Measurements from ENCODE around the gene MORN4. TPM values are rescaled to one million over a fixed set of nuclear protein-coding genes. Genes with fewer than 3 reads are reported as not detected.

Gene MORN4
- total and polyA plus RNA-seq, 11 donors: 7.2 to 31.7 (median 12.8) TPM

DNA sequence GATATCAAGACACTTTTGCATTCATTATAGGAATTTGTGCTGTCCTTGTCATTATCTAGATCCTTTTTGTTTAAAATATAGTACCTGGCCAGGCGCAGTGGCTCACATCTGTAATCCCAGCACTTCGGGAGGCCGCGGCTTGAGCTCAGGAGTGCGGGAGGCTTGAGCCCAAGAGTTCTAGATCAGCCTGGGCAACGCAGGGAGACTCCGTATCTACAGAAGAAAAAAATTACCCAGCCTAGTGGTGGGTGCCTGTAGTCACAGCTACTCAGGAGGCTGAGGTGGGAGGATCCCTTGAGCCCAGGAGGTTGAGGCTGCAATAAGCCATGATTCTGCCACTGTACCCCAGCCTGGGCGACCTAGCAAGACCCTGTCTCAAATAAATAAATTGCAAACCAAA is 621 bp upstream of the MORN4 start:
- peak in 1 of 4 donors; percentile 17 for ATAC-seq
- no peak for DNase-seq
- Histone ChIP-seq H3K4me1 (peaks cover 0 to 12% (median 5%) of the 10 kb centered on the region in 12 donors), H3K27me3 (no peaks in the 10 kb centered on the region), H3K4me3 (peak overlapping the region in 11 of 12 donors; percentile 56 to 80 (median 75)), H3K9me3 (no peaks in the 10 kb centered on the region), H3K36me3 (no peaks in the 10 kb centered on the region), H3K27ac (peak overlapping the region in 9 of 12 donors; percentile 19 to 76 (median 68))
- 84 to 93% (median 90%) methylated on average over 8 of the region's 8 CpGs for WGBS, 4 donors
- intact Hi-C loops (cut with DNase I): no loop called here
- no peak for TF ChIP-seq POLR2A (IDR thresholded peaks at IDR 0.05)
- TF ChIP-seq, protein P1, sequence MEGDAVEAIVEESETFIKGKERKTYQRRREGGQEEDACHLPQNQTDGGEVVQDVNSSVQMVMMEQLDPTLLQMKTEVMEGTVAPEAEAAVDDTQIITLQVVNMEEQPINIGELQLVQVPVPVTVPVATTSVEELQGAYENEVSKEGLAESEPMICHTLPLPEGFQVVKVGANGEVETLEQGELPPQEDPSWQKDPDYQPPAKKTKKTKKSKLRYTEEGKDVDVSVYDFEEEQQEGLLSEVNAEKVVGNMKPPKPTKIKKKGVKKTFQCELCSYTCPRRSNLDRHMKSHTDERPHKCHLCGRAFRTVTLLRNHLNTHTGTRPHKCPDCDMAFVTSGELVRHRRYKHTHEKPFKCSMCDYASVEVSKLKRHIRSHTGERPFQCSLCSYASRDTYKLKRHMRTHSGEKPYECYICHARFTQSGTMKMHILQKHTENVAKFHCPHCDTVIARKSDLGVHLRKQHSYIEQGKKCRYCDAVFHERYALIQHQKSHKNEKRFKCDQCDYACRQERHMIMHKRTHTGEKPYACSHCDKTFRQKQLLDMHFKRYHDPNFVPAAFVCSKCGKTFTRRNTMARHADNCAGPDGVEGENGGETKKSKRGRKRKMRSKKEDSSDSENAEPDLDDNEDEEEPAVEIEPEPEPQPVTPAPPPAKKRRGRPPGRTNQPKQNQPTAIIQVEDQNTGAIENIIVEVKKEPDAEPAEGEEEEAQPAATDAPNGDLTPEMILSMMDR (IDR thresholded peaks at IDR 0.05): peak in 4 of 12 donors; percentile 8 to 22 (median 14)

DNA sequence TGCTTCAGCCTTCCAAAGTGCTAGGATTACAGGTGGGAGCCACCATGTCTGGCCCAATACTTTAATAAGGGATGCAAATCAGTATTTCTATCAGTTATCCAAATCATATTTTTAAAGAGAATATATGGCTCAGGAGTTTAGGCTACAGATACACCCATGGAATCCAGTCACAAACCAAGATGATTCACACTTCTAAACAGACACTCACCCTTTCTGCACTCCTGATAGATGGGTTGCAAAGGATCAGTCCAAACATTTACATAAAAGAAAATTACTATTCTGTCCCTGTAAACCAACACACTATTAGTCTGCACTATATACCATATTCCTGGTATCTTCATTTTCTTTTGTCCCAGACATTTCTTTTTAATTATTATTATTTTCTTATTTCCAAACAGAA is 2.2 kb downstream of the MORN4 start:
- H3K4me3 ChIP-seq: no peak overlapping the region
- no peak for DNase-seq
- no peaks in the 10 kb centered on the region for H3K9me3 ChIP-seq
- no peak overlapping the region for H3K27ac ChIP-seq
- peaks cover 0 to 16% (median 5%) of the 10 kb centered on the region in 12 donors for H3K4me1 ChIP-seq
- TF ChIP-seq, protein P1 (IDR thresholded peaks at IDR 0.05): no peak
- intact Hi-C loops (cut with DNase I): no loop called here
- no peak for ATAC-seq
- H3K27me3 ChIP-seq: no peaks in the 10 kb centered on the region
- no peaks in the 10 kb centered on the region for H3K36me3 ChIP-seq

DNA sequence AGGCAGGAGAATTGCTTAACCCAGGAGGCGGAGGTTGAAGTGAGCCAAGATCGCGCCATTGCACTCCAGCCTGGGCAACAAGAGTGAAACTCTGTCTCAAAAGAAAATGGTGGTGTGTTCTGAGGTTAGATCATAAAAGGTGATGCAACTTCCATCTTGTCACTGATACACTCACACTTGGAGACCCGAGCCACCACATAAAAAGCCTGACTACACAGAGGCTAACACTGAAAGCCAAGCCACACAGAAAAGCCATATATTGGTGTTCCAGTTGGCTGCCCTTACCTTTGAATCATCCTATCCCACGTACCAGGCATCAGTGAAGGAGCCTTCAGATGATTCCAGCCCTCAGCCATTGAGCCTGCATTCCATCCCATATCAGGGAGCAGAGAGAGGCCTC is 4.0 kb downstream of the MORN4 start:
- ATAC-seq: no peak
- no peak for TF ChIP-seq POLR2A (IDR thresholded peaks at IDR 0.05)
- TF ChIP-seq, protein P1 (IDR thresholded peaks at IDR 0.05): no peak
- intact Hi-C loops (cut with DNase I): loop anchor here in 1 of 10 donors (10.0 kb wide), 1 partner anchor 224 kb away; the partner anchor contains the start of gene RRP12

DNA sequence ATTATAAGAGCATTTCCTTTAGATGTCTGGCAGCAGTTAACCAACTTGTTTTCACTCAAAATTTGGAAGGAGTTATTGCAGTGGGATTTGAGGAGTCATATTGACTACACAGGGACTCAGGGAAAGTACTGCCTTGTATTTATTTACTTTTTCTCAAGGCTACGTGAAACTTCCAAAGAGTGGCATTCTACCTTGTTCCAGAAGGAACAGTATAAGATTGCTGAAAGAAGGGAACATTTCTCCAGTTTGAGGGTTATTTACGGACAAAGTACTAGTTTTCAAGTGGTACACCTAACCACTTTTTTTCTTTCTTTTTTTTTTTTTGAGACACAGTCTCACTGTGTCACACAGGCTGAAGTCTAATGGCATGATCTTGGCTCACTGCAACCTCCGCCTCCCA is 5.1 kb downstream of the MORN4 start:
- no peak for TF ChIP-seq POLR2A (IDR thresholded peaks at IDR 0.05)
- TF ChIP-seq, protein P1 (IDR thresholded peaks at IDR 0.05): no peak
- DNase-seq: no peak
- H3K27ac ChIP-seq: peak overlapping the region in 5 of 12 donors; percentile 12 to 68 (median 21)
- intact Hi-C loops (cut with DNase I): loop anchor here in 1 of 10 donors (10.0 kb wide), 1 partner anchor 223 kb away; the partner anchor contains the start of gene RRP12
- WGBS, 4 donors: 86 to 91% (median 90%) methylated on average over 3 of the region's 3 CpGs
- no peak overlapping the region for H3K4me3 ChIP-seq
- peaks cover 0 to 16% (median 3%) of the 10 kb centered on the region in 12 donors for H3K4me1 ChIP-seq
- ATAC-seq: no peak
- H3K27me3 ChIP-seq: no peaks in the 10 kb centered on the region
- no peaks in the 10 kb centered on the region for H3K36me3 ChIP-seq
- no peaks in the 10 kb centered on the region for H3K9me3 ChIP-seq

More for the DNA sequence above, 4.0 kb downstream of the MORN4 start:
- peaks cover 0 to 16% (median 5%) of the 10 kb centered on the region in 12 donors for H3K4me1 ChIP-seq
- no peak overlapping the region for H3K27ac ChIP-seq
- 96 to 97% (median 96%) methylated on average over 5 of the region's 5 CpGs for WGBS, 4 donors
- no peaks in the 10 kb centered on the region for H3K36me3 ChIP-seq
- no peak for DNase-seq
- H3K4me3 ChIP-seq: no peak overlapping the region
- no peaks in the 10 kb centered on the region for H3K27me3 ChIP-seq
- H3K9me3 ChIP-seq: no peaks in the 10 kb centered on the region

Data from heart left ventricle (tissue), 16 donors.